Heart right ventricle (tissue), 16 donors: ENCODE results near the gene USP40. TPM values are rescaled to one million over a fixed set of nuclear protein-coding genes. Genes with fewer than 3 reads are reported as not detected.

Source experiments
- ATAC-seq, 8 donors: fragments of 200-7000 bp; cut with Tn5 transposase; one replicate each; pipeline ENCODE4 v1.9.1; 2020; ENCODE audit warnings: mild to moderate bottlenecking in 8 of 8, moderate library complexity in 8 of 8, moderate number of reproducible peaks in 1 of 8
- DNase-seq, 2 donors: peaks; one replicate each; pipeline ENCODE4 v3.0.0-alpha.2; 2020
- H3K27ac ChIP-seq, 10 donors: fragments of 200-600 bp; sonication (generic) in 2 of 10; one replicate each; pipeline versions ENCODE4 v1.5.0 to v1.8.0; 2020 to 2022; ENCODE audit warnings: mild to moderate bottlenecking in 3 of 10
- H3K27me3 ChIP-seq, 7 donors: fragments of 200-600 bp; one replicate each; pipeline ENCODE4 v1.8.0; 2021 to 2022; ENCODE audit warnings: mild to moderate bottlenecking in 2 of 7
- H3K36me3 ChIP-seq, 9 donors: fragments of 200-600 bp; sonication (generic) in 1 of 9; one replicate each; pipeline versions ENCODE4 v1.5.0 to v1.8.0; 2020 to 2022; ENCODE audit warnings: mild to moderate bottlenecking in 2 of 9
- H3K4me1 ChIP-seq, 9 donors: fragments of 200-600 bp; sonication (generic) in 1 of 9; one replicate each; pipeline versions ENCODE4 v1.5.0 to v1.8.0; 2020 to 2022; ENCODE audit warnings: mild to moderate bottlenecking in 4 of 9
- H3K4me3 ChIP-seq, 10 donors: fragments of 200-600 bp; sonication (generic) in 2 of 10; one replicate each; pipeline versions ENCODE4 v1.5.0 to v1.8.0; 2020 to 2022; ENCODE audit warnings: mild to moderate bottlenecking in 7 of 10, moderate library complexity in 2 of 10
- H3K9me3 ChIP-seq, 11 donors: fragments of 200-600 bp in 10 of 11; sonication (generic) in 2 of 11; one replicate each; pipeline versions ENCODE4 v1.5.0 to v1.8.0; 2013 to 2022; ENCODE audit warnings: mild to moderate bottlenecking in 2 of 11, control low read depth in 1 of 11, moderate library complexity in 1 of 11
- CTCF ChIP-seq, 9 donors: fragments of 200-600 bp; sonication (generic) in 2 of 9; IDR thresholded peaks; one replicate each; pipeline versions ENCODE4 v1.5.0 to v1.8.0; 2021 to 2022; ENCODE audit warnings: antibody characterized with exemption in 9 of 9, mild to moderate bottlenecking in 5 of 9, moderate library complexity in 1 of 9
- WGBS, 2 donors: extraction: QIAGEN DNeasy Blood & Tissue Kit; methylation state at CpG; one replicate each; pipeline ENCODE4 v1.1.7; 2013; ENCODE audit warnings: inconsistent platforms in 1 of 2; 5-methylcytosine and 5-hydroxymethylcytosine counted together
- intact Hi-C, 10 donors: fragments of 100-400 bp; cut with DNase I; formaldehyde crosslinking; loops; one replicate each; pipeline versions ENCODE4 v1.11.1 to v1.14.2; 2022
- polyA plus RNA-seq, 2 donors: library from polyadenylated mRNA; stranded (reverse); fragments of 200-250 nt; gene quantifications; one replicate each; pipeline ENCODE4 v1.2.3, GENCODE V29; 2013
- total RNA-seq, 10 donors: library from RNA; stranded (reverse); fragmentation: NEBNext Ultra II Directional in 3 of 10; extraction: Animal tissue kit (Norgen Biotek cat#: 25700) in 3 of 10; gene quantifications; one replicate each; pipeline versions ENCODE4 v1.2.1 to v1.2.4, GENCODE V29; 2021 to 2023
- donor health status: Arrhythmogenic right ventricular cardiomyopathy.
- donor health status: ischemic (EF 13 %, LVEDD 7.1; RV severe dilation, severe dysfunction).
- donor health status: healthy with polysubstance abuse.
- donor health status: DM: no; HTN: yes; CAD: no.
- donor health status: DM: no; HTN: no; CAD: no.
- donor health status: ischemic (EF 25% LVEDD 6.9; RV normal size, moderate dysfunction).
- donor health status: ischemic (EF 25% LVEDD 5.7; RV mildly dilated, moderate dysfunction).
- donor health status: healthy.
- donor health status: DM: yes; HTN: yes; CAD: no.
- donor health status: Ischemic cardiomyopathy.
- donor health status: ischemic (EF 35%, LVEDD 5.7; RV mildly dilated, moderate dysfunction).
- donor health status: nonischemic (EF 11% LVEDD 7.7; RV severe dilation, severe dysfunction).
- donor health status: DM: yes; HTN: yes; CAD: no.
- donor health status: PGD.
- donor health status: ischemic (EF 29% LVEDD 5.4; RV normal size, mild dysfunction).
- donor health status: nonischemic (EF 23%, LVEDD 6.1; RV moderate dilation, normal function).

USP40 gene
- total and polyA plus RNA-seq, 12 donors, result 9.1 to 32.8 (median 16.1) TPM

GRCh38 chr2:233513953-233514655 is 52.5 kb downstream of the USP40 start:
- intact Hi-C loops, result no loop called here
- 93% methylated on average over 7 of the region's 7 CpGs for WGBS, 2 donors
- Histone ChIP-seq H3K27me3 (no peaks in the 10 kb centered on the region), H3K4me3 (no peak overlapping the region), H3K27ac (no peak overlapping the region), H3K4me1 (peaks cover 0 to 5% (median 0%) of the 10 kb centered on the region in 9 donors), H3K36me3 (peaks cover 0 to 88% (median 13%) of the 10 kb centered on the region in 9 donors), H3K9me3 (no peaks in the 10 kb centered on the region)
- no peak for TF ChIP-seq CTCF (IDR thresholded peaks at IDR 0.05)
- DNase-seq (no peak), ATAC-seq (no peak)

GRCh38 chr2:233503947-233504637 is 62.5 kb downstream of the USP40 start:
- no peak overlapping the region for H3K4me3 ChIP-seq
- no peak for ATAC-seq
- peaks cover 0 to 13% (median 0%) of the 10 kb centered on the region in 9 donors for H3K4me1 ChIP-seq
- intact Hi-C loops, result no loop called here
- no peak for DNase-seq
- peaks cover 0 to 35% (median 10%) of the 10 kb centered on the region in 11 donors for H3K9me3 ChIP-seq
- peaks cover 0 to 94% (median 36%) of the 10 kb centered on the region in 9 donors for H3K36me3 ChIP-seq
- WGBS, 2 donors, result 94 to 96% methylated on average over 1 of the region's 1 CpG
- no peak overlapping the region for H3K27ac ChIP-seq
- no peaks in the 10 kb centered on the region for H3K27me3 ChIP-seq
- TF ChIP-seq CTCF (IDR thresholded peaks at IDR 0.05), result no peak

- H3K36me3 ChIP-seq, result peaks cover 0 to 94% (median 34%) of the 10 kb centered on the region in 9 donors
- WGBS, 2 donors, result 97 to 100% methylated on average over 1 of the region's 1 CpG
These were observed 63.1 kb downstream of the USP40 start for GRCh38 chr2:233503481-233503880.

More at GRCh38 chr2:233503481-233503880, 63.1 kb downstream of the USP40 start:
- Histone ChIP-seq H3K4me3 (no peak overlapping the region), H3K9me3 (peaks cover 0 to 35% (median 10%) of the 10 kb centered on the region in 11 donors), H3K27ac (no peak overlapping the region), H3K27me3 (no peaks in the 10 kb centered on the region), H3K4me1 (peaks cover 0 to 13% (median 0%) of the 10 kb centered on the region in 9 donors)
- no peak for TF ChIP-seq CTCF (IDR thresholded peaks at IDR 0.05)
- no peak for DNase-seq
- intact Hi-C loops, result no loop called here
- ATAC-seq, result no peak
